ENCODE data around the gene MGLL. TPM values are rescaled to one million over a fixed set of nuclear protein-coding genes. Genes with fewer than 3 reads are reported as not detected.

The MGLL gene
- total RNA-seq, 4 donors from 2014 or later = 12.6 to 44.8 (median 32.3) TPM

DNA sequence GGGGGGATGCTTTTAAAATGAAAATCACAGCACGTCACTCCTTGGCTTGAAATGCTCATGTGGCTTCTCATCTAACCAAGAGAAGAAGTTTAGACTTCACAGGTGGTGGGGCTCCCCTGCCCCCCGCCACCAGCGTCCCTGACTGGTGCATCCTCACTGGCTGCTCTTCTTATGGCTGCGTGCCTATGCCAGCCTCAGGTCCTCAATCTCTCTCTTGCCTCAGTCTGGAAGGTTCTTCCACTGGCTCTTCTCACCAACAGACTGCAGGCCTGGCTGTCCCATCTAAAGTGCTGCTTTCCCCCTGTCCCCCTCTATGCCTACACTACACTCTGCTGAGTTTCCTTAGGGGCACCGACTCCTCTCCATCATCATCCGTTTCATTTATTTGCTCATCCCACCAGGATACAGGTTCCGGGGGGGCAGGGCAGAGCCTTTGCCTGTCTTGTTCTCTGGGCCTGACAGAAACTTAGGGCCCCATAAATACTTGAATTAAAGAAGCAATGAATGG lies 128.9 kb downstream of the MGLL start:
- Histone ChIP-seq H3K27ac (no peak overlapping the region), H3K27me3 (no peaks in the 10 kb centered on the region), H3K4me3 (no peak overlapping the region), H3K9me3 (no peaks in the 10 kb centered on the region), H3K36me3 (no peaks in the 10 kb centered on the region), H3K4me1 (peaks cover 0 to 10% of the 10 kb centered on the region in 2 donors)
- intact Hi-C loops (cut with DNase I; ENCODE audit: low total_unique reads) = no loop called here
- TF ChIP-seq CTCF (IDR thresholded peaks at IDR 0.05) (no peak), POLR2A (IDR thresholded peaks at IDR 0.05) (no peak)
- DNase-seq = no peak

- Histone ChIP-seq H3K4me3 (no peak overlapping the region), H3K27ac (no peak overlapping the region), H3K27me3 (no peaks in the 10 kb centered on the region), H3K4me1 (peaks cover 0 to 6% of the 10 kb centered on the region in 2 donors), H3K9me3 (no peaks in the 10 kb centered on the region), H3K36me3 (no peaks in the 10 kb centered on the region)
- no peak for TF ChIP-seq CTCF (IDR thresholded peaks at IDR 0.05)
- TF ChIP-seq POLR2A (IDR thresholded peaks at IDR 0.05) = no peak
- intact Hi-C loops (cut with DNase I; ENCODE audit: low total_unique reads) = no loop called here
- no peak for DNase-seq
These were observed 129.6 kb downstream of the MGLL start for GRCh38 chr3:127692501-127693335.

DNA sequence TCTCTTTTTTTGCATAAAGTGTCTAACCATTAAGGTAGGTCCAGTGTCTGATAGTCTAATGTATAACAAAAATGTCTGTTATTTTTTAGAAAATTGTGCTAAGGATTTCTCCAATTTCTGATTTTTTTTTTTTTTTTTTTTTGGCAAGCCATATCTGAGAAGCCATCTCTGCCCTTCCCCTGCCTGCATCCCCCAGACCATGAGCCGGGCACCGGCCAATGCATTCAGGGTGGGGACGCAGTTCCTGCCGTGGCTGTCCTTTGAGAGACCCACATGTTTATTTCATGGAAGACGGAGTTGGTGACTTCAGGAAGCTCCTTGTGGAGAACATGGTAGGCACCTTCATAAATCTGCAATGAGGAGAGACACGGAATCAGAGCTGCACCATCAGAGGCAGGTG lies 130.3 kb downstream of the MGLL start:
- Histone ChIP-seq H3K4me3 (no peak overlapping the region), H3K36me3 (no peaks in the 10 kb centered on the region), H3K27me3 (no peaks in the 10 kb centered on the region), H3K9me3 (no peaks in the 10 kb centered on the region), H3K4me1 (peaks cover 0 to 3% of the 10 kb centered on the region in 2 donors), H3K27ac (no peak overlapping the region)
- intact Hi-C loops (cut with DNase I; ENCODE audit: low total_unique reads) = no loop called here
- TF ChIP-seq CTCF (IDR thresholded peaks at IDR 0.05) (no peak), POLR2A (IDR thresholded peaks at IDR 0.05) (no peak)
- no peak for DNase-seq

- Histone ChIP-seq H3K4me1 (no peaks in the 10 kb centered on the region), H3K36me3 (no peaks in the 10 kb centered on the region), H3K9me3 (no peaks in the 10 kb centered on the region), H3K27me3 (no peaks in the 10 kb centered on the region), H3K4me3 (no peak overlapping the region), H3K27ac (no peak overlapping the region)
- TF ChIP-seq CTCF (IDR thresholded peaks at IDR 0.05) (no peak), POLR2A (IDR thresholded peaks at IDR 0.05) (no peak)
- no peak for DNase-seq
- intact Hi-C loops (cut with DNase I; ENCODE audit: low total_unique reads) = no loop called here
These were observed 130.8 kb downstream of the MGLL start for GRCh38 chr3:127691489-127691888.

DNA sequence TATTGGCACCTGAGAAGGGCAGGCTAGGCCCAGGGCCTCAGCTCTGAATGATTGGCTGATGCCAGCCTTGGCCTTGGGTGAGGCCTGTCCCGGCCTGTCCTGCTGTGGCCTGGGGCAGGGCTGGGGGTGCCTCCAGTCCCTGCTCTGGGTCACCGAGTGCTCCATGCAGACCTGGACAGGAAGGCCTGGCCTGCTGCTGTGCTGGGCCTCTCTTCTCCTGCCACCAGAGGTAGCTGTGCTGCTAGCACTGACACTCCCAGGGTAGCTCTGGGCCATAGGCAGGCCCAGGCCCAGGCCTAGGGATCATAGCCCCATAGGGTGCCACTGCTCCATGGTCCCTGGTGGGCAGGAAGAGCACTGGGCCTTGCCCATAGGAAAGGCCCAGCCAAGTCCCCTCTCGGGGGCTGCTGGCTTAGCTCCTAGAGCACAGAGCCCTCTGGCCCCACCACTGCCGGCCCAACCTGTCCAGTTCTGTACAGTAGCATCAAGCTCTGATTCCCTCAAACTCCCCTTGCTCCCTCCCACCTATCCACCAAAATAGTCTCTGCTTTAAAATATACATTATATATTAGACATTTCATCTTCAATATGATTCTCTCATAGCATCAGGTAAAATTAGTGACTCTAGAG lies 131.4 kb downstream of the MGLL start:
- Histone ChIP-seq H3K36me3 (no peaks in the 10 kb centered on the region), H3K4me1 (no peaks in the 10 kb centered on the region), H3K27me3 (no peaks in the 10 kb centered on the region), H3K9me3 (no peaks in the 10 kb centered on the region), H3K27ac (peak overlapping the region in 1 of 2 donors; percentile 14), H3K4me3 (no peak overlapping the region)
- TF ChIP-seq POLR2A (IDR thresholded peaks at IDR 0.05) (no peak), CTCF (IDR thresholded peaks at IDR 0.05) (peak in 3 of 4 experiments; percentile 12 to 45 (median 32))
- intact Hi-C loops (cut with DNase I; ENCODE audit: low total_unique reads) = no loop called here
- DNase-seq = no peak
